CD8-positive, alpha-beta memory T cell (primary cell): ENCODE data around the gene LRRIQ1. TPM values are rescaled to one million over a fixed set of nuclear protein-coding genes. Genes with fewer than 3 reads are reported as not detected.

Source experiments
- CTCF ChIA-PET: fragments of 350-600 bp; sonication (Branson Sonifier 250); formaldehyde crosslinking; loops from one replicate; lab custom pipeline; 2021; ENCODE audit warnings: antibody characterized with exemption; lab: Charles Lee
- POLR2A ChIA-PET: fragments of 350-600 bp; sonication (Branson Sonifier 250); formaldehyde crosslinking; loops from one replicate; lab custom pipeline; 2021; ENCODE audit warnings: antibody characterized with exemption; lab: Charles Lee
- DNase-seq, 5 donors: peaks; one replicate each; pipeline versions ENCODE4 v3.0.0 to v3.0.0-alpha.2; 2020 to 2022; ENCODE audit warnings: mixed read lengths in 1 of 5
- H3K27ac ChIP-seq: one replicate; pipeline ENCODE4 v1.7.0; 2013; ENCODE audit warnings: low read depth, mild to moderate bottlenecking, low read length, moderate library complexity
- H3K27me3 ChIP-seq: 2 replicates; pipeline ENCODE4 v1.7.0; 2013; ENCODE audit warnings: low read length, mild to moderate bottlenecking; ENCODE audit not compliant: insufficient read depth, poor library complexity, severe bottlenecking
- H3K36me3 ChIP-seq: 2 replicates; pipeline ENCODE4 v1.7.0; 2013; ENCODE audit warnings: mild to moderate bottlenecking, low read length, moderate library complexity; ENCODE audit not compliant: insufficient read depth
- H3K4me1 ChIP-seq: 2 replicates; pipeline ENCODE4 v1.7.0; 2013; ENCODE audit warnings: mild to moderate bottlenecking, low read length, moderate library complexity; ENCODE audit not compliant: insufficient read depth
- H3K4me3 ChIP-seq: 2 replicates; pipeline ENCODE4 v1.7.0; 2013; ENCODE audit warnings: mild to moderate bottlenecking, low read length
- H3K9me3 ChIP-seq: 2 replicates; pipeline ENCODE4 v1.7.0; 2013; ENCODE audit warnings: mild to moderate bottlenecking, low read length
- H3K27ac Mint-ChIP-seq, 8 donors: one replicate each; pipeline ENCODE4 v1.8.0; 2020 to 2021; ENCODE audit warnings: mixed read lengths in 8 of 8, mild to moderate bottlenecking in 6 of 8, inconsistent platforms in 3 of 8, moderate library complexity in 3 of 8
- H3K27me3 Mint-ChIP-seq, 2 donors: one replicate each; pipeline ENCODE4 v1.8.0; 2020 to 2021; ENCODE audit warnings: mixed read lengths in 2 of 2, mild to moderate bottlenecking in 1 of 2, moderate library complexity in 1 of 2
- H3K36me3 Mint-ChIP-seq, 3 donors: one replicate each; pipeline ENCODE4 v1.8.0; 2020 to 2021; ENCODE audit warnings: mixed read lengths in 3 of 3, inconsistent platforms in 1 of 3, mild to moderate bottlenecking in 1 of 3
- H3K4me1 Mint-ChIP-seq, 3 donors: one replicate each; pipeline ENCODE4 v1.8.0; 2020 to 2021; ENCODE audit warnings: mixed read lengths in 3 of 3, inconsistent platforms in 1 of 3, mild to moderate bottlenecking in 1 of 3
- H3K4me3 Mint-ChIP-seq, 7 donors: one replicate each; pipeline ENCODE4 v1.8.0; 2020 to 2021; ENCODE audit warnings: mixed read lengths in 7 of 7, mild to moderate bottlenecking in 6 of 7, moderate library complexity in 4 of 7, inconsistent platforms in 2 of 7
- H3K9me3 Mint-ChIP-seq, 5 donors: one replicate each; pipeline ENCODE4 v1.8.0; 2020 to 2022; ENCODE audit warnings: mixed read lengths in 5 of 5, mild to moderate bottlenecking in 3 of 5, moderate library complexity in 2 of 5, inconsistent platforms in 1 of 5
- polyA plus RNA-seq: library from polyadenylated mRNA; unstranded; fragments of 300-500 nt; fragmentation: Illumina TruSeq; gene quantifications from one replicate; pipeline ENCODE4 v1.2.3, GENCODE V29; 2021
- total RNA-seq, 2 experiments: library from RNA; stranded (reverse); gene quantifications; one replicate each; pipeline ENCODE4 v1.2.3, GENCODE V29; 2021

Gene LRRIQ1
- total RNA-seq (under 1 TPM in 1 of 2 experiments, not detected in 1; 0.07 TPM), polyA plus RNA-seq (not detected)

GRCh38 chr12:85036234-85036707 is at the start of gene LRRIQ1, which contains the start of gene TSPAN19:
Gene LRRIQ1, plus strand, starts transcription at chr12:85036351. Its CDS starts 1,826 bp downstream, at chr12:85038177.
Gene TSPAN19, minus strand, starts transcription at chr12:85036277. Its CDS starts 6,331 bp downstream, at chr12:85029946.
- POLR2A ChIA-PET, result no interaction called here

GRCh38 chr12:84986586-84986985 is 49.6 kb upstream of the LRRIQ1 start:
- H3K27ac Mint-ChIP-seq, result no peak overlapping the region
- no peak overlapping the region for H3K4me3 ChIP-seq
- no peaks in the 10 kb centered on the region for H3K9me3 ChIP-seq
- H3K27me3 ChIP-seq, result no peaks in the 10 kb centered on the region
- H3K27ac ChIP-seq, result no peak overlapping the region
- no peaks in the 10 kb centered on the region for H3K36me3 Mint-ChIP-seq
- H3K36me3 ChIP-seq, result no peaks in the 10 kb centered on the region
- ChIA-PET CTCF (interaction anchor here (0.6 kb wide), 1 partner anchor 48 kb away, joined by 3 read pairs; no protein-coding TSS in a partner anchor), POLR2A (no interaction called here)
- no peaks in the 10 kb centered on the region for H3K4me1 Mint-ChIP-seq
- no peaks in the 10 kb centered on the region for H3K27me3 Mint-ChIP-seq
- peaks cover 0 to under 1% (median 0%) of the 10 kb centered on the region in 5 donors for H3K9me3 Mint-ChIP-seq
- H3K4me3 Mint-ChIP-seq, result no peak overlapping the region
- no peak for DNase-seq
- H3K4me1 ChIP-seq, result no peaks in the 10 kb centered on the region

More at GRCh38 chr12:85036234-85036707, at the start of gene LRRIQ1, which contains the start of gene TSPAN19:
- no peaks in the 10 kb centered on the region for H3K4me1 ChIP-seq
- no peaks in the 10 kb centered on the region for H3K27me3 ChIP-seq
- Mint-ChIP-seq H3K36me3 (no peaks in the 10 kb centered on the region), H3K4me1 (peaks cover 3 to 7% (median 4%) of the 10 kb centered on the region in 3 donors), H3K27ac (no peak within 1 kb of the TSS), H3K9me3 (peaks cover 0 to 5% (median 0%) of the 10 kb centered on the region in 5 donors), H3K4me3 (peak within 1 kb of the TSS in 6 of 7 donors; percentile 13 to 68 (median 59)), H3K27me3 (peaks cover 0 to 3% of the 10 kb centered on the region in 2 donors)
- no peak within 1 kb of the TSS for H3K4me3 ChIP-seq
- CTCF ChIA-PET, result no interaction called here
- no peaks in the 10 kb centered on the region for H3K9me3 ChIP-seq
- H3K36me3 ChIP-seq, result no peaks in the 10 kb centered on the region
- peak in 2 of 5 donors; percentile 1 to 9 for DNase-seq
- no peak within 1 kb of the TSS for H3K27ac ChIP-seq

- no peaks in the 10 kb centered on the region for H3K36me3 Mint-ChIP-seq
- POLR2A ChIA-PET, result no interaction called here
- H3K9me3 Mint-ChIP-seq, result peaks cover 0 to 11% (median 8%) of the 10 kb centered on the region in 5 donors
- no peaks in the 10 kb centered on the region for H3K27me3 Mint-ChIP-seq
- CTCF ChIA-PET, result no interaction called here
- DNase-seq, result peak in 2 of 5 donors; percentile 10 to 16
- Histone ChIP-seq H3K9me3 (no peaks in the 10 kb centered on the region), H3K27me3 (no peaks in the 10 kb centered on the region), H3K4me1 (no peaks in the 10 kb centered on the region), H3K4me3 (no peak overlapping the region), H3K27ac (no peak overlapping the region), H3K36me3 (no peaks in the 10 kb centered on the region)
- H3K4me3 Mint-ChIP-seq, result no peak overlapping the region
- peak overlapping the region in 4 of 8 donors; percentile 22 to 94 (median 69) for H3K27ac Mint-ChIP-seq
- peaks cover 0 to 6% (median 0%) of the 10 kb centered on the region in 3 donors for H3K4me1 Mint-ChIP-seq
Observed at GRCh38 chr12:84994426-84994825, 41.7 kb upstream of the LRRIQ1 start.

- Histone ChIP-seq H3K4me1 (no peaks in the 10 kb centered on the region), H3K27ac (no peak overlapping the region), H3K9me3 (no peaks in the 10 kb centered on the region), H3K4me3 (no peak overlapping the region), H3K36me3 (no peaks in the 10 kb centered on the region), H3K27me3 (no peaks in the 10 kb centered on the region)
- ChIA-PET CTCF (no interaction called here), POLR2A (no interaction called here)
- no peaks in the 10 kb centered on the region for H3K27me3 Mint-ChIP-seq
- H3K9me3 Mint-ChIP-seq, result peaks cover 0 to 11% (median 8%) of the 10 kb centered on the region in 5 donors
- H3K4me3 Mint-ChIP-seq, result no peak overlapping the region
- peaks cover 0 to 6% (median 0%) of the 10 kb centered on the region in 3 donors for H3K4me1 Mint-ChIP-seq
- peak overlapping the region in 1 of 8 donors; percentile 44 for H3K27ac Mint-ChIP-seq
- no peaks in the 10 kb centered on the region for H3K36me3 Mint-ChIP-seq
- no peak for DNase-seq
Observed at GRCh38 chr12:84995641-84996040, 40.5 kb upstream of the LRRIQ1 start.

- Mint-ChIP-seq H3K27me3 (no peaks in the 10 kb centered on the region), H3K4me3 (no peak overlapping the region), H3K27ac (no peak overlapping the region), H3K4me1 (peaks cover 0 to 6% (median 0%) of the 10 kb centered on the region in 3 donors), H3K9me3 (peaks cover 0 to 11% (median 8%) of the 10 kb centered on the region in 5 donors), H3K36me3 (no peaks in the 10 kb centered on the region)
- Histone ChIP-seq H3K4me1 (no peaks in the 10 kb centered on the region), H3K27ac (no peak overlapping the region), H3K36me3 (no peaks in the 10 kb centered on the region), H3K27me3 (no peaks in the 10 kb centered on the region), H3K4me3 (no peak overlapping the region), H3K9me3 (no peaks in the 10 kb centered on the region)
- ChIA-PET CTCF (no interaction called here), POLR2A (no interaction called here)
- DNase-seq, result no peak
Observed at GRCh38 chr12:84996759-84997158, 39.4 kb upstream of the LRRIQ1 start.

GRCh38 chr12:84998341-84998740 is 37.8 kb upstream of the LRRIQ1 start:
- Histone ChIP-seq H3K4me1 (no peaks in the 10 kb centered on the region), H3K4me3 (no peak overlapping the region), H3K9me3 (no peaks in the 10 kb centered on the region), H3K36me3 (no peaks in the 10 kb centered on the region), H3K27ac (no peak overlapping the region), H3K27me3 (no peaks in the 10 kb centered on the region)
- peaks cover 0 to 1% of the 10 kb centered on the region in 2 donors for H3K27me3 Mint-ChIP-seq
- CTCF ChIA-PET, result no interaction called here
- H3K36me3 Mint-ChIP-seq, result no peaks in the 10 kb centered on the region
- POLR2A ChIA-PET, result no interaction called here
- no peak overlapping the region for H3K27ac Mint-ChIP-seq
- H3K4me3 Mint-ChIP-seq, result no peak overlapping the region
- DNase-seq, result no peak
- peaks cover 0 to 11% (median 8%) of the 10 kb centered on the region in 5 donors for H3K9me3 Mint-ChIP-seq
- H3K4me1 Mint-ChIP-seq, result peaks cover 0 to 6% (median 0%) of the 10 kb centered on the region in 3 donors

GRCh38 chr12:85000729-85001128 is 35.4 kb upstream of the LRRIQ1 start:
- no peak overlapping the region for H3K4me3 Mint-ChIP-seq
- ChIA-PET CTCF (no interaction called here), POLR2A (no interaction called here)
- Histone ChIP-seq H3K27ac (no peak overlapping the region), H3K27me3 (no peaks in the 10 kb centered on the region), H3K4me1 (no peaks in the 10 kb centered on the region), H3K9me3 (no peaks in the 10 kb centered on the region), H3K36me3 (no peaks in the 10 kb centered on the region), H3K4me3 (no peak overlapping the region)
- peaks cover 0 to 13% (median 6%) of the 10 kb centered on the region in 5 donors for H3K9me3 Mint-ChIP-seq
- H3K36me3 Mint-ChIP-seq, result no peaks in the 10 kb centered on the region
- no peaks in the 10 kb centered on the region for H3K4me1 Mint-ChIP-seq
- peaks cover 0 to 1% of the 10 kb centered on the region in 2 donors for H3K27me3 Mint-ChIP-seq
- no peak for DNase-seq
- no peak overlapping the region for H3K27ac Mint-ChIP-seq

GRCh38 chr12:85002778-85003296 is 33.3 kb upstream of the LRRIQ1 start:
- Histone ChIP-seq H3K9me3 (no peaks in the 10 kb centered on the region), H3K27ac (no peak overlapping the region), H3K27me3 (no peaks in the 10 kb centered on the region), H3K4me3 (no peak overlapping the region), H3K4me1 (no peaks in the 10 kb centered on the region), H3K36me3 (no peaks in the 10 kb centered on the region)
- Mint-ChIP-seq H3K36me3 (no peaks in the 10 kb centered on the region), H3K27me3 (peaks cover 0 to 1% of the 10 kb centered on the region in 2 donors), H3K4me3 (no peak overlapping the region), H3K27ac (no peak overlapping the region), H3K9me3 (peaks cover 0 to 10% (median 0%) of the 10 kb centered on the region in 5 donors), H3K4me1 (no peaks in the 10 kb centered on the region)
- no peak for DNase-seq
- POLR2A ChIA-PET, result no interaction called here
- CTCF ChIA-PET, result no interaction called here
